CD4-positive, alpha-beta T cell (primary cell): Measurements from ENCODE around the gene CT45A8. TPM values are rescaled to one million over a fixed set of nuclear protein-coding genes. Genes with fewer than 3 reads are reported as not detected.
"Not testable (repeated sequence)": the region's sequence is repeated elsewhere in the genome, so short reads cannot be mapped to it uniquely, and the experiment has no call there.

Experiments
- ATAC-seq: fragments of 200-7000 bp; cut with Tn5 transposase; one replicate; pipeline ENCODE4 v1.10.0; 2022; ENCODE audit warnings: mild to moderate bottlenecking; ENCODE audit not compliant: poor library complexity
- CTCF ChIA-PET: fragments of 350-600 bp; sonication (Branson Sonifier 250); formaldehyde crosslinking; loops from one replicate; lab custom pipeline; 2021; ENCODE audit warnings: antibody characterized with exemption, inconsistent platforms; lab: Charles Lee
- POLR2A ChIA-PET: fragments of 350-600 bp; sonication (Branson Sonifier 250); formaldehyde crosslinking; loops from one replicate; lab custom pipeline; 2021; ENCODE audit warnings: antibody characterized with exemption, inconsistent platforms; lab: Charles Lee
- DNase-seq, 14 experiments: peaks; one replicate each; pipeline ENCODE4 v3.0.0-alpha.2; 2013 to 2020; ENCODE audit warnings: mixed read lengths in 2 of 14
- H3K27ac ChIP-seq, 2 donors: one replicate each; pipeline versions ENCODE4 v1.5.1 to v1.7.0; 2013; ENCODE audit warnings: low read length in 2 of 2, low read depth in 1 of 2, mild to moderate bottlenecking in 1 of 2
- H3K27me3 ChIP-seq, 2 experiments: 1 replicate in 1 of 2; 2 replicates in 1 of 2; pipeline versions ENCODE4 v1.6.1 to v1.7.0; 2013; ENCODE audit warnings: low read length in 2 of 2, control low read depth in 1 of 2, mild to moderate bottlenecking in 1 of 2, moderate library complexity in 1 of 2; ENCODE audit not compliant: insufficient read depth in 2 of 2, control insufficient read depth in 1 of 2
- H3K36me3 ChIP-seq: one replicate; pipeline ENCODE4 v1.6.1; 2013; ENCODE audit warnings: low read length, control low read depth; ENCODE audit not compliant: insufficient read depth
- H3K4me1 ChIP-seq: one replicate; pipeline ENCODE4 v1.6.1; 2013; ENCODE audit warnings: low read length, control low read depth; ENCODE audit not compliant: insufficient read depth
- H3K4me3 ChIP-seq: one replicate; pipeline ENCODE4 v1.5.1; 2013; ENCODE audit warnings: mild to moderate bottlenecking, low read length, moderate library complexity
- H3K9me3 ChIP-seq, 2 experiments: 1 replicate in 1 of 2; 2 replicates in 1 of 2; pipeline versions ENCODE4 v1.6.1 to v1.7.0; 2013; ENCODE audit warnings: low read length in 2 of 2, mild to moderate bottlenecking in 2 of 2, control low read depth in 1 of 2, moderate library complexity in 1 of 2; ENCODE audit not compliant: control insufficient read depth in 1 of 2, insufficient read depth in 1 of 2
- H3K27ac Mint-ChIP-seq: one replicate; pipeline ENCODE4 v1.8.0; 2020; ENCODE audit warnings: mixed read lengths
- H3K27me3 Mint-ChIP-seq: one replicate; pipeline ENCODE4 v1.8.0; 2021; ENCODE audit warnings: mixed read lengths
- H3K36me3 Mint-ChIP-seq: one replicate; pipeline ENCODE4 v1.8.0; 2021; ENCODE audit warnings: low read depth, mixed read lengths
- H3K4me1 Mint-ChIP-seq: one replicate; pipeline ENCODE4 v1.8.0; 2021; ENCODE audit warnings: low read depth, mixed read lengths
- H3K4me3 Mint-ChIP-seq: one replicate; pipeline ENCODE4 v1.8.0; 2020; ENCODE audit warnings: mild to moderate bottlenecking, mixed read lengths
- H3K9me3 Mint-ChIP-seq: one replicate; pipeline ENCODE4 v1.8.0; 2020; ENCODE audit warnings: mixed read lengths
- intact Hi-C, 2 experiments: fragments of 100-400 bp; cut with DNase I in 1 of 2; cut with micrococcal nuclease in 1 of 2; formaldehyde crosslinking; loops; one replicate each; pipeline versions ENCODE4 v1.15.1 to v1.9.0; 2023 to 2025; cut with DNase I, micrococcal nuclease
- total RNA-seq, 174 experiments: library from RNA in 2 of 174; stranded (reverse) in 2 of 174; gene quantifications; one replicate each; pipeline ENCODE4 v1.2.3 and lab custom pipeline; 2021 to 2026

Gene CT45A8
- total RNA-seq, 2 experiments from 2014 or later: not detected

DNA sequence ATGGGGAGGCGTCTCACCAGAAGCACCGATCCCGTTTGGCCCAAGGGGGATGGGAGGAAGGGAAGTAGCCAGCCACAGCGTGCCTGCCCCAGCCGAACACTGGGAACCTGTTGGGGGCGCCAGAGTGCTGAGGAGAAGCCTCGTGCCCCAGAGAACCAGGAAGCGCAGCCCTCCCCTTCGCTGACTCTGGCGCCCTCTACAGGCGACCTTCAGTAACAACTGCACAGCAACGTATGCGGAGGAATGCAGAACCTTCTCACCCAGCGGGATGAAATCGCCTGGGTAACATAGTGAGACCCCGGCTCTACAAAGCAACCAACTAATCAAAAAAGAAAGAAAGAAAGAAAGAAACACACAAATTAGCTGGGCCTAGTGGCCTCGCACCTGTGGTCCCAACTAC, 34.4 kb downstream of the CT45A8 start, which contains the start of gene CT45A2:
TSS of gene CT45A2 (minus strand) at position 101 of the 400 bp plus-strand sequence. CDS start 3,747 bp downstream, outside the sequence.
- ATAC-seq, POLR2A ChIA-PET: not testable (repeated sequence)

DNA sequence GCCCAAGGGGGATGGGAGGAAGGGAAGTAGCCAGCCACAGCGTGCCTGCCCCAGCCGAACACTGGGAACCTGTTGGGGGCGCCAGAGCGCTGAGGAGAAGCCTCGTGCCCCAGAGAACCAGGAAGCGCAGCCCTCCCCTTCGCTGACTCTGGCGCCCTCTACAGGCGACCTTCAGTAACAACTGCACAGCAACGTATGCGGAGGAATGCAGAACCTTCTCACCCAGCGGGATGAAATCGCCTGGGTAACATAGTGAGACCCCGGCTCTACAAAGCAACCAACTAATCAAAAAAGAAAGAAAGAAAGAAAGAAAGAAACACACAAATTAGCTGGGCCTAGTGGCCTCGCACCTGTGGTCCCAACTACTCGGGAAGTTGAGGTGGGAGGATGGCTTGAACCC, 51.7 kb downstream of the CT45A8 start, which contains the start of gene CT45A6:
TSS of gene CT45A6 (minus strand) at position 101 of the 400 bp plus-strand sequence. CDS start 3,794 bp downstream, outside the sequence.
- H3K4me1 ChIP-seq, H3K4me3 Mint-ChIP-seq, H3K9me3 Mint-ChIP-seq, H3K4me3 ChIP-seq, H3K36me3 Mint-ChIP-seq, H3K27ac ChIP-seq, H3K9me3 ChIP-seq, H3K4me1 Mint-ChIP-seq, H3K36me3 ChIP-seq, CTCF ChIA-PET, intact Hi-C loops, POLR2A ChIA-PET, DNase-seq, ATAC-seq, H3K27me3 Mint-ChIP-seq, H3K27me3 ChIP-seq, H3K27ac Mint-ChIP-seq: not testable (repeated sequence)

More for the DNA sequence above, 34.4 kb downstream of the CT45A8 start, which contains the start of gene CT45A2:
- H3K27me3 Mint-ChIP-seq, H3K4me1 Mint-ChIP-seq, DNase-seq, H3K36me3 ChIP-seq, H3K27me3 ChIP-seq, CTCF ChIA-PET, H3K27ac Mint-ChIP-seq, H3K4me1 ChIP-seq, H3K9me3 Mint-ChIP-seq, H3K4me3 Mint-ChIP-seq, H3K9me3 ChIP-seq, H3K27ac ChIP-seq, H3K4me3 ChIP-seq, intact Hi-C loops, H3K36me3 Mint-ChIP-seq: not testable (repeated sequence)

Other genes starting within 250 kb of the CT45A8 start
- not detected for gene CT45A1, start 140.9 kb downstream of the CT45A8 start, total RNA-seq
- not detected for gene CT45A3, start 86.3 kb downstream of the CT45A8 start, total RNA-seq
- not detected for gene CT45A5, start 69.0 kb downstream of the CT45A8 start, total RNA-seq
- gene CT45A6, start 51.8 kb downstream of the CT45A8 start, total RNA-seq: not detected
- gene CT45A2, start 34.5 kb downstream of the CT45A8 start, total RNA-seq: not detected
- gene CT45A7, start 17.3 kb downstream of the CT45A8 start, total RNA-seq: not detected
- not detected for gene CT45A9, start 17.3 kb upstream of the CT45A8 start, total RNA-seq
- not detected for gene CT45A10, start 38.9 kb upstream of the CT45A8 start, total RNA-seq
- gene SAGE1, start 39.2 kb upstream of the CT45A8 start, total RNA-seq: not detected
- gene MMGT1, start 119.5 kb upstream of the CT45A8 start, total RNA-seq: 10 to 100 TPM; 36.4 to 37.0 TPM
- 10 to 100 TPM; 17.8 to 20.0 TPM for gene SLC9A6, start 130.9 kb upstream of the CT45A8 start, total RNA-seq